GM18505 (cell line): ENCODE measurements around the gene LDB2.

ENCODE experiments used
- ATAC-seq: cut with Tn5 transposase; IDR thresholded peaks from one replicate; pipeline ENCODE4 v1.9.1; 2021; ENCODE audit not compliant: unreplicated experiment
- POLR2A ChIP-seq: IDR thresholded peaks from 4 replicates; pipeline ENCODE4 v1.6.1; 2011; ENCODE audit warnings: borderline replicate concordance; ENCODE audit not compliant: insufficient read depth, insufficient read length; ENCODE audit errors: extremely low read depth

The LDB2 gene

DNA sequence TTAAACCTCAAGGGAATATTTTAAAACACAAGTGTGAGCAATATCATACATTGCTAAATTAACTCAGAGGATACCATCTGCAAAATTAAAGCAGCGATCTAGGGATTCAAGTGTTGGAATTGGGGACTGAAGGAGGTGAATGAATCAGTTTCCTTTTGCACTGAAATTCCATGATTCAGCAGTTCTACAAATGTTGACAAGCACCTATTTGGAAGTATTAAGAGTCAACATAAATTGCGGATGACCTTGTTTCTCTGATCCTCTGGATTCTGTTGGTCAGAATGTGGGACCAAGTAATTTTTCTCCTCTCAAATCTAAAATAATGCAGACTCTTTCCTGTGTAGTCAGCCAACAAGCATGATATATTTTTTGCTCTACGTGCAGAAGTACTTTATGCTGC is 78.8 kb downstream of the LDB2 start:
- ATAC-seq: no peak

DNA sequence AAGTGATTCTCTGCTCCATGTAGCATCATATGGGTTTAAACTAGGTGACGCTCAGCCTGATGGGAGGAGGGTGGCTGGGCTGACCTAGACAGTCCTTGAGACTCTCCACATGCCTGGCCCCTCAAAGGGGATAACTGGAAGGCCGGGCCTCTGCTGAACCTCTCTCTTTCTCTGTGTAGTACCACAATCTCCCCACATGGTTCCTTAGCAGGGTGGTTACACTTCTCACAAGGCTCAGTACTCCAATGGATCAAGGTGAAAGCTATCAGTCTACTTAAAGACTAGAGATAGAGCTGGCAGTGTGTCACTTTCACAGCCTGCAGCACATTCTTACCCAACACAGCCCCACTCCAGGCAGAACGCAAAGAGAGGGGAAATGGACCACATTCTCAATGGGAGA is 80.4 kb downstream of the LDB2 start:
- no peak for ATAC-seq
- TF ChIP-seq POLR2A: no peak

More for the DNA sequence above, 78.8 kb downstream of the LDB2 start:
- TF ChIP-seq POLR2A: no peak

DNA sequence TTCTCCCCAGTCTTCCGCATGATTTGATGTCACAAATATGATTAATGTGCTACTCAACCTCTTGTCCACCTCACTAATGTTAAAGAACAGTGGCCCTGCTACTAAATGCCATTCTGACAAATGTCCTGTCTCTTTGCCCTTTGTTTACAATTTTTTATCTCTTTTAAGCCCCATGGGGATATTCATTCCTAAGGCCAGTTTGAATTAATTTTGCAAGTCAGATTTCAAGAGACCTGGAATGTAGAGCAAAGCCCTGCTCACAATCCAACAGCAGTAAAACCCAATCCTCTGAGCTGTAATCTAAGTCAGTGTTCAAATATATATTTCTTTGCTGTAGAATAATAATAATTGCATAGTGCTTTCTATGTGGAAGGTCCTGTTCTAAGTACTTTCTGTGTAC is 81.2 kb downstream of the LDB2 start:
- no peak for ATAC-seq
- no peak for TF ChIP-seq POLR2A

DNA sequence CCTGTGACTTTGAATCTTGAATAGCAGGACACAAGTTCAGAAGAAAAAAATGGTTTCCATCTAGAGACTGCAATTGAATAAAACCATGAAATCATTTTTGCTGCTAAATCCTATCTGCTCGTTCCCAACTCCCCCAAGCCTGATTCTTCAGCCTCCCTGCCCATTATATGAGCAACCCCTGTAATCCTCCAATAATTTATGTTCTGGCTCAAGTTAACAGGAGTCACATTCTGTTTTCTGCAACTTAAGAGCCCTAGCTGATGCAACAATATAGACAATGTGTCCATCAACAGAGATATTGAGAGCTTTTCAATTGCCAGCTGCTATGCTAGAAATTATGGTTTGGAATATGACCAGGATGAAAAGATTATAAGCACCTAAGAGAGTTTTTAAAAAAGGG is 84.1 kb downstream of the LDB2 start:
- ATAC-seq: no peak
- TF ChIP-seq POLR2A: no peak

DNA sequence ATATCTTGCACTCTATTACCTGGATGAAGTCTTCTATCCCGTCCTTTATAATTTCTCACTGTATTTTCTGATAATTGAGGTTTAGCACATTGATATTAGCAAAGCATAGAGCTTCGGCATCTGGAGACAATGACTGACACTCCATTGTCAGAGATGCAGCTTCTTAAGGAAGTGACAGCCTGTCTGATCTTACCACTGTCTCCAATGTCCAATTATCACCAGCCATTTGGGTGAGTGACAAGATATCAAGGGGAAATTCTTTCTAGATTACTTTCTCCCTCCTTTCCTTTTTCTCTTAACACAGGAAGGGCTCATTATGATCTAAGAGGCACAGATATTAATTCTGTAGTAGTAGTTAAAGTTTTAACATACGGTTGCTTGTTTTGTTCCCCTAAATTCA is 86.4 kb downstream of the LDB2 start:
- no peak for TF ChIP-seq POLR2A
- ATAC-seq: no peak

DNA sequence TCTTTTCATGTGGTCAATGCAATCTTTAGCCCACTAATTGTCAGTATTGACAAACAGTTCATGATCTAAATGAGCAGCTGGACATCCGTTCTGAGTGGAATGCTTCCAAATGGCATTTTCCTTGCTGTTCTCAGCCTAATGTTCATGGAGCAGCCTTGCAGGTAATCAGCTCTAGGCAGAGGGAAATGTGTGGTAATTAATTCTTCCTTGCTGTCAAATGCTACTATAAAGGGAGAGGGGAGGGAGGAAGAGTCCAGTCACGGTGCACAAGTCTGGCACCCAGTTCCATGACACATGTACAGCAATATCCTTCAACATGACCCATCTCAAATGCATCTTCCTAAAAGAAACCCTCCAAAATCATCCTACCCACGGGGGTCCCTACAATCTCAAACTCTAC is 88.5 kb downstream of the LDB2 start:
- ATAC-seq: no peak
- no peak for TF ChIP-seq POLR2A

DNA sequence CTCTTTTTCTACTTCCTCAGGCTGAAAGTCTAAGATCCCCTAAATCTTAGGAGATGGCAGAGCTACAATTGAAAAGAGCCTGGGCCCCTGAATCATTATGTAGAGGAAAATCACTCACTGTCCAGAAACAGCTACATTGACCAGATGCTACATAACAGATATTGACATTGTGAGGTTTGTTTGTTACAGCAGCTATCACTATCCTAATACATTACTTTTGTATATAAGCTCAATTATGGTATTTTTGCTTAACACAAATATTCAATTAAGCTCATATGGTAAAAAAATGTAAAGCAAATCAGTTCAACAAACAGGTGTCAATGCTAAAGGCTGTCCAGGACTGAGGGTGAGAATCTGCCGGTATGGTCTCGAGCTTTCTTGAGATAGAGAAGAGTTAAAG is 89.4 kb downstream of the LDB2 start:
- no peak for ATAC-seq
- no peak for TF ChIP-seq POLR2A

DNA sequence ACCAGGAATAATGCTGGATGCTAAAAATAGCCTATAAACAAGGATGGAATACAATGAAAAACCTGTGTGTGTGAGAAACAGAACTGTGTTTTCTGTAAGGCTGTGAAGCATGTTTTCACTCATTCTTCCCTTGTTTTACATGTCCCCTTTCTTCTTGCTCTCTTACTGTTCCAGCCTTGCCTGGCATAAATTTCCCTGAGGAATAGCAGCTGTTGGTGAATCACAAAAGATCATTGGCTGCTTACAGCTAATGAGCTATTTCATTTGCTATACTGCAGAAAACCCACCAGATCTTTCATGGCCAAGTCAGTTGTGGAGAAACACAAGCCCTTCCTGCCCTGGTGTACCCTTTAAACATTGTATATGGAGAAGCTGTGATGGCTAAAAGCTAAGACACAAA is 91.1 kb downstream of the LDB2 start:
- no peak for ATAC-seq
- TF ChIP-seq POLR2A: no peak

DNA sequence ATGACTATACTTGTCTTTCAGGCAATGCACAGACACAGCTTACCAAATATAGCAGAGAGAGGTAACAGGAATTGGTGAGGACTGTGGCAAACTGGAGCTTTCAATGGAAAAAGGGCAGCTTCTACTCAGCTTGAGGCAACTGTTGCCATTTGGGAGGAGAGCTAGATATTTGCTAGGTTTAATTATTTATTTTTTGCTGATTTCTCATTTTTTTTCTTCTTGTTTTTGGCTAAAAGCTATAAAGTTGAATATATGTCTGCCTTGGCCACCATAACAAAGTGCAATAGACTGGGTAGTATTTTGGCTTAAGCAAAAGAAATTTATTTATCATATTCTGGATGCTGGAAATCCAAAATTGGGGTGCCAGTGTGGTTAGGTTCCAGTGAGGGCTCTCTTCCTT is 93.9 kb downstream of the LDB2 start:
- ATAC-seq: no peak
- TF ChIP-seq POLR2A: no peak

DNA sequence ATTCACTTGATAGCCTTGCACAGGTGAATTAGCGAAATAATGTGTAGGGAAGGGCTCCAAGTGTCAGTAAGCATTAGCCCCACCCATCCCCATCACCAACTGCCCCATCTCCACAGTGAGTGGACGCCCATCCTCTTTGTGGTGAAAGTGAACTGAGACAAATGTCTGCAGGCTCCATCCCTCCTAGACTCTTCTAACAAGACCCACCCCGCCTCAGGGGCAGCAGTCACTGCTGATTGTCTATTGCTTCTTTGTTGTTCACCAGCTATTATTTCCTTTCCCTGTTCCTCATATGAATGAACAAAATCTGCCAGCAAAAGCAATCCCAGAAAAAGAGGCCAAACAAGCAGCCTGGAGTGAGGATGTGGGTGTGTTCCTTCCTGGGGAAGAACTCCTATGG is 96.4 kb downstream of the LDB2 start:
- ATAC-seq: no peak
- TF ChIP-seq POLR2A: no peak

DNA sequence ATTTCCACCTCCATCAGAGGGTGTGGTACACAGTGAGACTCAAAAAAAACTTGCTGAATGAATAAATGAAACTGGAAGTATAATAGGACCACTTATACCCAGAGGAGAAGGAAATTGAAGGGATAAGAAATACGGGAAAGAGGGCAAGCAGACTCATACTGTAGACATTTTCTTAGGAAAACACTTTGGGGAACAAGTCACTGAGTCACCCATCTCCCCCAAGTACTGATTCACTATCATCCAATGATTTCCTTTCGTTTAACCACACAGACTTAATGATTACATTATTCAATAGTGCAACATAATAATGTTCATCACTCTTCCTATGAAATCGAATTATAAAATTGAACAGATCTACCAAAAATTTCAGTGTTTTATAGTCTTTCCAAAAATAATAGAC is 97.1 kb downstream of the LDB2 start:
- TF ChIP-seq POLR2A: no peak
- ATAC-seq: no peak

DNA sequence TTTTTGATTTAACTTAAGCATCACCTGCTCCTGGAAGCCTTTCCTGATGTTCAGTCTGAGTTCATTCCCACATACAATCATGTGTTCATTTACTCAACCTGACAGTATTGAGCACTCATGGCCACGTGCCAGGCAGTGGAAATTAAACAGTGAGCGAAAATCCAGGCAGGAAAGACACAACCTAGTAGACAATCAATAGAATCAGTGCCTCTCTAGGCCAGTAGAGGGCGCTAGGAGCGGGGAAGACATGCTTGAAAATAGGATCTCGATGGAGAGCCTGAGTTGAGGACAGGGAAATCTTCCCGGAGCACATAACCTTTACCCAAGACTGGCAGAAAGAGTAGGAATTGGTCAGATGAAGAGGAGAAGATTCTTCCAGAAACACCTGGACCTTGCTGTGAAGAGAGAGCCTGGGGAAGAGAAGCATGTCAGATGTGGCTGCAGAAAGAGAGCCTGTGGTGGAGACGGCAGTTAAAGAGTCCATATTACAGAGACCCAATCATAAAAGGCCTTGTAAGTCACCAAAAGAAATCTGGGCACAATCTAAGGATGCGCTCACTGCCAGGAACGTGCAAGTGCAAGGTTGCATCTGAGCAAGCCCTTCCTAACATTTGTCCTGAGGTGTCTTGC is 103.5 kb downstream of the LDB2 start:
- no peak for TF ChIP-seq POLR2A
- ATAC-seq: no peak

DNA sequence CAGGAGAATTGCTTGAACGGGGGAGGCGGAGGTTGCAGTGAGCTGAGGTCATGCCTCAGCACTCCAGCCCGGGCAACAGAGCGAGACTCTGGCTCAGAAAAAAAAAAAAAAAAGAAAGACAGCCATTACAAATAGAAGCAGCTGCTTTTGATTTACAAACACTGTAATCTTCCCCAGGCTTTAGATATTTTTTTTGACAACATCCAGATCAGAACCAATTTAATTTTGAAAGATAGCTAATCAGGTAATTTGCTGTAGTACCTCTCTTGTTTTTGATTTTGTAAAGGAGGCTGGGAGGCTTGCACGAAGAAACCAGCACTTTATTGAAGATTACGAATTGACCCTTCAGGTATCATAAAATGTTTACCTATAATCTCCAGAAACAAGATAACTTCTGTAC is 107.0 kb downstream of the LDB2 start:
- TF ChIP-seq POLR2A: no peak
- no peak for ATAC-seq

DNA sequence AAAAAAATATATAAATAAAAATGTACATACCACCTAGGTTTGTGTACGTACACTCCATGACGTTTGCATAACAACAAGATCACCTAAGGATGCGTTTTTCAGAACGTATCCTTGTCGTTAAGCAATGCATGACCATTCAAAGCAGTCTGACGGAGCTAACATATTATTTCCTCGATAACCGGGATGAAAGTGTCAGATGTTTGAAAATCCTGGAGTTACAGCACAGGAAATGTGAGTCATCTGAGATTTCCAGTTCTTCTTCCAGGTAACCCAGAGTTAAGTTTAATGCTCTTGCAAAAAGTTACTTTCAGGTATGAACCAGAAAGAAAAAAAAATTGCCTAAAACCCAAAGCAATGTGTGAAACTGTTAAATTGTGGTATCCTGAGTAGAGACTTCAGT is 107.9 kb downstream of the LDB2 start:
- TF ChIP-seq POLR2A: no peak
- no peak for ATAC-seq

DNA sequence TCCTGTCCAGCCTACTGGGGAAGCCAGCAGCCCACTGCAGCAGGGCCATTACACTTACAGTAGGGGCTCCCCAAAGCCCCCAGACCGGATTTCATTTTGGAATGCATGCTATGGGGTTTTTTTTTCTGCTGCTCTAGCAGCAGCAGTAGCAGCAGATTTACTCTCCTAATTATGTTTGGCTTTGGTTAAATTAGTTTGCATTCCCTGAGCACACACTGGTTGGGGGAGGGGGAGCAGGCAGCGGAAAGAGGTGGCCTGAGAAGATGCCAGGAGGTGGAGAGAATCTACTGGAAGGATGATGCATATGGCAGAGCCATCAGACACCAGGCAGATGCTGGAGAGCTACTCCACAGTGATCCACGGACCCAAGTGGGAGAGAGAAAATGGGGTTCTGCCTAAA is 109.6 kb downstream of the LDB2 start:
- no peak for ATAC-seq
- TF ChIP-seq POLR2A: no peak
